Pulmonary artery endothelial cell (primary cell): ENCODE data around the gene HILPDA. TPM values are rescaled to one million over a fixed set of nuclear protein-coding genes. Genes with fewer than 3 reads are reported as not detected.
A peak's percentile ranks its signal among the peaks of the same experiment; 100 is the strongest.
"Not testable (repeated sequence)": the region's sequence is repeated elsewhere in the genome, so short reads cannot be mapped to it uniquely, and the experiment has no call there.

ENCODE experiments used
- DNase-seq: peaks from one replicate; pipeline ENCODE4 v3.0.0-alpha.2; 2011; ENCODE audit warnings: low read depth, low spot score
- total RNA-seq: library from RNA; depleted of rRNA; stranded (reverse); fragments of >200 nt; gene quantifications from 2 replicates; pipeline ENCODE4 v1.2.3, GENCODE V29; 2014

Gene HILPDA
- total RNA-seq, 1 donor from 2014 or later, result 14.4 TPM

DNA sequence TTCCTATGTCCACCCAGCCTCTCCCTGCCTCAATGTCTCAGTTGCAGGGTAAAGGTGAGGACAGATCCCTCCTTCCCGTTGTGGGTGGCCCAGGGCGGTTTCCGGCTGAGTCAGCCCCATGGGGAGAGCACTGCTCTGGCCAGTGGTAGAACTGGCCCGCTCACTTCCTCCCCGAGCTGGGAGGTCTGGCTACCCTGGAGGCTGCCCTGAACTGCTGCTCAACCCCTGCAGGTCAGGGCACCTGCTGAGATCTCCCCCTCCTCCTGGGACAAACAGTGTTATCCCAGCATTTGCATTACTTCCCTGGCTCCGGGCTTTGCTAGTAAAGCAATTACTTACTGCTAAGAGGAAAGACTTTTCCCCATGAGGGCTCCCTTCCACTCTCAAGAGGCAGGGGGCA, 24.5 kb upstream of the HILPDA start:
- no peak for DNase-seq

DNA sequence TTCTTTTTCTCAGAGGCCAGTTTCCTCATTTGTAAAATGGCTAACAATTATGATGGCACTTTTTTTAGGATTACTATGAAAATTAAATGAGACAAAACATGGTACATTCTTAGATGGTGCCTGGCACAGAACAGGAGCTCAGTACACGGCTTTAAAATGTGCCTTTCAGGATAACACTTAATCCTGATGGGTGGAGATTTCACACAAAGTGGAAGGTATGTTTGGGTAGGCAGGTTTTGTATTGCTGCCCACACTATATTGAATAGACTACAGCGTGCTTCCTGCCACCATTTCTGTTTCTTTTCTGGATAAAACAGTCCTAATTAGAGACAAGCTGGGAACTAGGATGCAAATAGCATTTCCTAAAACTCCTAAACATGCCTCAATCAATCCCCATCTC, 23.9 kb upstream of the HILPDA start:
- no peak for DNase-seq

GRCh38 chr7:128434413-128435326, 21.0 kb upstream of the HILPDA start:
- no peak for DNase-seq

GRCh38 chr7:128435327-128435686, 20.4 kb upstream of the HILPDA start:
- no peak for DNase-seq

- no peak for DNase-seq
Observed at GRCh38 chr7:128437426-128438332, 18.0 kb upstream of the HILPDA start.

GRCh38 chr7:128442356-128442755, 13.3 kb upstream of the HILPDA start:
- no peak for DNase-seq

- no peak for DNase-seq
Observed at GRCh38 chr7:128443831-128444600, 11.7 kb upstream of the HILPDA start.

GRCh38 chr7:128446306-128446705, 9.4 kb upstream of the HILPDA start:
- DNase-seq, result no peak

- DNase-seq, result no peak
Observed at GRCh38 chr7:128447941-128448564, 7.6 kb upstream of the HILPDA start.

GRCh38 chr7:128448751-128449302, 6.9 kb upstream of the HILPDA start:
- no peak for DNase-seq

- no peak for DNase-seq
Observed at GRCh38 chr7:128450409-128450808, 5.3 kb upstream of the HILPDA start.

DNA sequence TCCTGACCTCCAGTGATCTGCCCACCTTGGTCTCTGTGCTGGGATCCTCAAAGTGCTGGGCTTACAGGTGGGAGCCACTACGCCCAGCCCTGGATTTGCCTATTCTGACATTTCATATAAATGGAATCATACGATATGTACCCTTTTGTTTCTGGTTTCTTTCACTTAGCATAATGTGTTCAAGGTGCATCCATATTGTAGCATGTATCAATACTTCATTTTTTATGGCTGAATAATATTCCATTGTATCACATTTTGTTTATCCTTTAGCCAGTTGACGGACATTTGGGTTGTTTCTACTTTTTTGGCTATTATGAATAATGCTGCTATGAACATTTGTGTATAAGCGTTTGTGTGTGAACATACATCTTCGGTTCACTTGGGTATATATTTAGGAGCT, 4.8 kb upstream of the HILPDA start:
- DNase-seq, result no peak

- DNase-seq, result no peak
Observed at GRCh38 chr7:128452552-128452951, 3.1 kb upstream of the HILPDA start.

DNA sequence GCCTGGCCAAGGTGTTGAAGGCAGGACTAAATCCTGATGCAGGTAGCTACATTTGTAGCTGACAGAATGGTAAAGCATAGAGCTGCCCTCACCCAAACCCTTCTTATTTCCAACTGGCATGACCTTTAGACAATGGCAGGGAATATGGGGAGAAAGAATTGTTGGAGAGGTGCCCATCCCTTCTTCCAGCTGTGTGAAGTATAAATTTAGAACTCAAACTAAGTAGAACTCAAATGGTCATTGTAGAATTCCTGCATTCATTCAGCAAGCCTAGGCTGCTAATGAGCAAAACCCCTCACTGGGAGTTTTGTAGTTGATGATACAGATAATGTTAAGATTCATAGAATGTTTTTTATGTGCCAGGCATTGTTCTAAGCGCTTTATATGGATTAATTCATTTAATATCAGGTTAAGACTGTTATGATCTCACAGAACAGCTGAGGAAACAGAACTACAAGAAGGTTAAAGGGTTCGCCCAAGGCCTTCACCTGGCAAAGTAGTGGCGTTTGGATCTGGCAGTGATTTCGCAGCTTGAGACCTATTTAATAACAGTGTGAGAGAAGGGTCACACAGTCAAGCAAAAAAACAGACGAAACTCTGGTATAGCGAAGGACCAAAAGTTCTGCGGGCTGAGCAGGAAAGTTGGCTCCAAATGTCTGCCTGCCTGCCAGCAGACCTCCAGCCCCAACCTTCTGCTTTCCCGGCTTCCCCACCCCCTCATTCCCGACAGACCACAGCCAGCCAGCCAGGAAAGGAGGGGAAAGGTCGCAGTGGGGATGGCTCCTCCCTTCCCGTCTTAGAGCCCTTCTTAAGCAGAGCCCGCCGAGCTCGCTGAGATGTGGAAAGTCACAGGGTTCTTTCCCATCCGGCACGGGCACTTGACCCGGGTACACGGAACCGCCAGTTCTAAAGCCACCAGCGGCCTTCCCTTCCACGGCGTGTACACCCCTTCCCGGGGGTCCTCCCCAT, 1.6 kb upstream of the HILPDA start:
- DNase-seq, result peak; percentile 45

- DNase-seq, result no peak
Observed at GRCh38 chr7:128454808-128455542, 703 bp upstream of the HILPDA start.

- DNase-seq, result no peak
Observed at GRCh38 chr7:128456255-128456725, 612 bp downstream of the HILPDA start.

DNA sequence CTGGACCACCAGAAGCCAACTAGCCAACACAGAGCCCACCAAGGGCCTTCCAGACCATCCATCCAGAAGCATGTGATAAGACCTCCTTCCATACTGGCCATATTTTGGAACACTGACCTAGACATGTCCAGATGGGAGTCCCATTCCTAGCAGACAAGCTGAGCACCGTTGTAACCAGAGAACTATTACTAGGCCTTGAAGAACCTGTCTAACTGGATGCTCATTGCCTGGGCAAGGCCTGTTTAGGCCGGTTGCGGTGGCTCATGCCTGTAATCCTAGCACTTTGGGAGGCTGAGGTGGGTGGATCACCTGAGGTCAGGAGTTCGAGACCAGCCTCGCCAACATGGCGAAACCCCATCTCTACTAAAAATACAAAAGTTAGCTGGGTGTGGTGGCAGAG, 1.7 kb downstream of the HILPDA start:
- DNase-seq, result not testable (repeated sequence)

DNA sequence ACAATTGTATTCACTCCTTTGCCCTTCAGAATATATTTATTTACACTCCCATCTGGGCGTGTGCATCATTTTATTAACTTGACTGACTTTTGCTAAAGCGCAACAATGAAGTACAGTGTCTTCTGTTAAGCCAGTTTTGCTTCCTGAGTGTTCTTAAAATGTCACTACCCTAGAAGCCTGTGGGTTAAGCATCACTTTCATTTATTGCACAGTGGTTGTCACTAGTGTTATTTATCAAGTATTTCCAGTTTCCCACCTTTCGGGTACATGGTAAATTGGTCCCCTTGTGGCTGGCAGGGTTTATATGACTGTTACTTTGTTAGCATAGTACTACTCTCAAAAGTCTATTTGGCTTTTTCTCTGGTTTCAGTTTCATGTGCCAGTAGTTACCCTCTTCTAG, 3.3 kb downstream of the HILPDA start:
- no peak for DNase-seq

DNA sequence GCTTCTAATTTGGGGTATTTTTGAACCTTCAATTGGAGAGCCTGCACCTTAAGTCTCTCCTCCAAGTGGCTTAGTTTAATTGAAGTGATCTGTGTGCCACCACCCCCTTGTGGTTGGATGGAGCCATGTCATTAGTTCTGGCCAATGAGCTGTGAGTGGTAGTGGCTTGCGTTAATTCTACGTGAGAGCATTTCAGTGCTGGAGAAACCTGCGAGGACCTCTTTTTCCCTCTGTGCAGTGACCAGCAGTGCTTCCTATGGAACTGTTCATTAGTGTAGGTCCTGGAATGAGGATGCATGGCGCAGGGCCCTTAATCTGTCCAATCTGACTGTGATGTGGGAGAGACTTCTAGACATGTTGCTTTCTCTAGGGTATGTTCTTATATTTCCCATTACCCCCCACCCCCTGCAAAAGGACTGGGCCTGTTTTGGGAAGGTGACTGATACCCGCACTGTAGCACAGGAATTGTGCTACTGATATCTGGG, 3.8 kb downstream of the HILPDA start:
- peak; percentile 39 for DNase-seq
